HepG2 (cell line): ENCODE measurements around the gene PIK3R1.

Experiments used
- CTCF ChIP-seq: sonication (generic); formaldehyde crosslinking; IDR thresholded peaks from 2 replicates; pipeline ENCODE4 v1.5.0; 2020; ENCODE audit warnings: mild to moderate bottlenecking, missing genetic modification reagents, moderate library complexity
- EZH2 ChIP-seq: conservative IDR thresholded peaks from 2 replicates; pipeline ENCODE4 v1.6.1; 2012; ENCODE audit warnings: mild to moderate bottlenecking, low read depth, low read length, moderate library complexity
- FOXJ3 ChIP-seq: sonication (generic); formaldehyde crosslinking; IDR thresholded peaks from 2 replicates; pipeline ENCODE4 v1.4.0; 2020; ENCODE audit warnings: missing genetic modification reagents, mild to moderate bottlenecking, borderline replicate concordance
- IRF1 ChIP-seq: sonication (generic); formaldehyde crosslinking; IDR thresholded peaks from 2 replicates; pipeline ENCODE4 v1.4.0; 2020; ENCODE audit warnings: low read depth, mild to moderate bottlenecking, missing genetic modification reagents
- KDM5A ChIP-seq: fragments of 200-600 bp; sonication (generic); IDR thresholded peaks from 2 replicates; pipeline ENCODE4 v1.7.0; 2018; ENCODE audit warnings: antibody characterized with exemption, mild to moderate bottlenecking, low read length, borderline replicate concordance
- MAFK ChIP-seq, 2 experiments: IDR thresholded peaks in 1 of 2; conservative IDR thresholded peaks in 1 of 2; 2 replicates each; pipeline ENCODE4 v1.6.1; 2011; ENCODE audit warnings: improper control_type of control experiment in 2 of 2, low read length in 2 of 2
- MAZ ChIP-seq, 2 experiments: sonication (generic) in 1 of 2; formaldehyde crosslinking in 1 of 2; IDR thresholded peaks; 2 replicates each; pipeline versions ENCODE4 v1.5.0 to v1.6.1; 2012 to 2020; ENCODE audit warnings: low read depth in 2 of 2, mild to moderate bottlenecking in 2 of 2, borderline replicate concordance in 1 of 2, improper control_type of control experiment in 1 of 2, low read length in 1 of 2, missing genetic modification reagents in 1 of 2, moderate library complexity in 1 of 2
- MEIS1 ChIP-seq: sonication (generic); formaldehyde crosslinking; IDR thresholded peaks from 2 replicates; pipeline ENCODE4 v1.9.0; 2021; ENCODE audit warnings: mild to moderate bottlenecking, missing genetic modification reagents, moderate library complexity, borderline replicate concordance
- MTA3 ChIP-seq: sonication (generic); formaldehyde crosslinking; IDR thresholded peaks from 2 replicates; pipeline ENCODE4 v1.4.0; 2020; ENCODE audit warnings: missing genetic modification reagents
- PLSCR1 ChIP-seq: sonication (generic); formaldehyde crosslinking; IDR thresholded peaks from 2 replicates; pipeline ENCODE4 v1.5.0; 2020; ENCODE audit warnings: missing genetic modification reagents, mild to moderate bottlenecking, borderline replicate concordance
- SP1 ChIP-seq, 2 experiments: fragments of 450-650 bp in 1 of 2; sonication (generic) in 1 of 2; formaldehyde crosslinking in 1 of 2; IDR thresholded peaks; 2 replicates each; pipeline versions ENCODE4 v1.4.0 to v1.6.1; 2016 to 2020; ENCODE audit warnings: missing genetic modification reagents in 1 of 2
- TAF1 ChIP-seq: sonication (generic); formaldehyde crosslinking; IDR thresholded peaks from 2 replicates; pipeline ENCODE4 v1.4.0; 2020; ENCODE audit warnings: missing genetic modification reagents
- ZNF160 ChIP-seq: sonication (generic); formaldehyde crosslinking; IDR thresholded peaks from 2 replicates; pipeline ENCODE4 v1.8.0; 2022; ENCODE audit warnings: mild to moderate bottlenecking, inconsistent platforms, missing genetic modification reagents
- ZNF510 ChIP-seq: sonication (generic); formaldehyde crosslinking; IDR thresholded peaks from 2 replicates; pipeline ENCODE4 v1.4.0; 2020; ENCODE audit warnings: low read depth, mild to moderate bottlenecking, missing genetic modification reagents

GRCh38 chr5:68318955-68319705, 103.6 kb downstream of the PIK3R1 start:
- no peak for TF ChIP-seq SP1 (IDR thresholded peaks at IDR 0.05)
- no peak for TF ChIP-seq SP1 (CRISPR knock-in tag; IDR thresholded peaks at IDR 0.05)
- TF ChIP-seq MAZ (IDR thresholded peaks at IDR 0.05; ENCODE audit: borderline replicate concordance, low read depth, low read length) = no peak
- no peak for TF ChIP-seq MAZ (CRISPR knock-in tag; IDR thresholded peaks at IDR 0.05; ENCODE audit: low read depth)
- TF ChIP-seq PLSCR1 = no peak
- TF ChIP-seq FOXJ3 = no peak
- TF ChIP-seq MAFK (conservative IDR thresholded peaks at IDR 0.05 in 1 of 2, IDR thresholded peaks at IDR 0.05 in 1 of 2; ENCODE audit: low read length in 2 of 2) = no peak
- no peak for TF ChIP-seq MTA3 (CRISPR knock-in tag)
- no peak for TF ChIP-seq CTCF (CRISPR knock-in tag)
- no peak for TF ChIP-seq ZNF160 (CRISPR knock-in tag)
- TF ChIP-seq TAF1 (CRISPR knock-in tag) = no peak
- no peak for TF ChIP-seq KDM5A
- no peak for TF ChIP-seq MEIS1 (CRISPR knock-in tag)
- TF ChIP-seq ZNF510 (CRISPR knock-in tag) = no peak
- TF ChIP-seq IRF1 (CRISPR knock-in tag) = no peak
- TF ChIP-seq EZH2 = no peak
